Measurements from ENCODE around the gene DIDO1.

DIDO1 gene

GRCh38 chr20:62846166-62846890, 80.0 kb downstream of the DIDO1 start:
- Histone ChIP-seq H3K36me3 (replicated peaks; ENCODE audit: low read depth, low read length) (peaks cover 62% of the 10 kb centered on the region), H3K27me3 (ENCODE audit: low read depth, low read length) (no peaks in the 10 kb centered on the region), H3K27ac (ENCODE audit: low read length) (no peak overlapping the region), H3K4me1 (ENCODE audit: low read length) (peaks cover 9% of the 10 kb centered on the region), H3K9me3 (ENCODE audit: insufficient read depth, low read length) (no peaks in the 10 kb centered on the region), H3K4me3 (ENCODE audit: low read length) (no peak overlapping the region), H3K79me2 (ENCODE audit: low read length) (peaks cover 52% of the 10 kb centered on the region), H4K20me1 (ENCODE audit: insufficient read depth, low read length) (peaks cover 49% of the 10 kb centered on the region), H2AFZ (ENCODE audit: low read depth, low read length) (no peak overlapping the region), H3K4me2 (ENCODE audit: low read length) (no peak overlapping the region), H3K9ac (ENCODE audit: low read length) (no peak overlapping the region)
- TF ChIP-seq CTCF (IDR thresholded peaks at IDR 0.05; ENCODE audit: low read depth, low read length): no peak
- no peak for TF ChIP-seq EZH2phosphoT487 (IDR thresholded peaks at IDR 0.05; ENCODE audit: low read depth)

- Histone ChIP-seq H2AFZ (ENCODE audit: low read depth, low read length) (no peak overlapping the region), H3K27ac (ENCODE audit: low read length) (no peak overlapping the region), H3K9me3 (ENCODE audit: insufficient read depth, low read length) (no peaks in the 10 kb centered on the region), H3K4me1 (ENCODE audit: low read length) (peaks cover 6% of the 10 kb centered on the region), H3K4me2 (ENCODE audit: low read length) (no peak overlapping the region), H3K4me3 (ENCODE audit: low read length) (no peak overlapping the region), H3K27me3 (ENCODE audit: low read depth, low read length) (no peaks in the 10 kb centered on the region), H3K36me3 (replicated peaks; ENCODE audit: low read depth, low read length) (peaks cover 62% of the 10 kb centered on the region), H3K79me2 (ENCODE audit: low read length) (peaks cover 45% of the 10 kb centered on the region), H4K20me1 (ENCODE audit: insufficient read depth, low read length) (peaks cover 42% of the 10 kb centered on the region), H3K9ac (ENCODE audit: low read length) (no peak overlapping the region)
- no peak for TF ChIP-seq CTCF (IDR thresholded peaks at IDR 0.05; ENCODE audit: low read depth, low read length)
- no peak for TF ChIP-seq EZH2phosphoT487 (IDR thresholded peaks at IDR 0.05; ENCODE audit: low read depth)
These were observed 80.7 kb downstream of the DIDO1 start for GRCh38 chr20:62845416-62846160.

- Histone ChIP-seq H3K4me2 (ENCODE audit: low read length) (no peak overlapping the region), H3K79me2 (ENCODE audit: low read length) (peaks cover 31% of the 10 kb centered on the region), H3K27me3 (ENCODE audit: low read depth, low read length) (no peaks in the 10 kb centered on the region), H3K27ac (ENCODE audit: low read length) (no peak overlapping the region), H3K4me1 (ENCODE audit: low read length) (peaks cover 3% of the 10 kb centered on the region), H4K20me1 (ENCODE audit: insufficient read depth, low read length) (peaks cover 29% of the 10 kb centered on the region), H3K9ac (ENCODE audit: low read length) (no peak overlapping the region), H3K9me3 (ENCODE audit: insufficient read depth, low read length) (no peaks in the 10 kb centered on the region), H3K36me3 (replicated peaks; ENCODE audit: low read depth, low read length) (peaks cover 56% of the 10 kb centered on the region), H2AFZ (ENCODE audit: low read depth, low read length) (no peak overlapping the region), H3K4me3 (ENCODE audit: low read length) (no peak overlapping the region)
- TF ChIP-seq CTCF (IDR thresholded peaks at IDR 0.05; ENCODE audit: low read depth, low read length) (no peak), EZH2phosphoT487 (IDR thresholded peaks at IDR 0.05; ENCODE audit: low read depth) (no peak)
These were observed 82.1 kb downstream of the DIDO1 start for GRCh38 chr20:62844182-62844581.

- Histone ChIP-seq H3K27ac (ENCODE audit: low read length) (no peak overlapping the region), H3K36me3 (replicated peaks; ENCODE audit: low read depth, low read length) (peaks cover 54% of the 10 kb centered on the region), H3K4me1 (ENCODE audit: low read length) (peaks cover 7% of the 10 kb centered on the region), H3K9ac (ENCODE audit: low read length) (no peak overlapping the region), H4K20me1 (ENCODE audit: insufficient read depth, low read length) (peaks cover 25% of the 10 kb centered on the region), H3K4me2 (ENCODE audit: low read length) (no peak overlapping the region), H2AFZ (ENCODE audit: low read depth, low read length) (no peak overlapping the region), H3K27me3 (ENCODE audit: low read depth, low read length) (no peaks in the 10 kb centered on the region), H3K9me3 (ENCODE audit: insufficient read depth, low read length) (no peaks in the 10 kb centered on the region), H3K79me2 (ENCODE audit: low read length) (peaks cover 25% of the 10 kb centered on the region), H3K4me3 (ENCODE audit: low read length) (no peak overlapping the region)
- TF ChIP-seq EZH2phosphoT487 (IDR thresholded peaks at IDR 0.05; ENCODE audit: low read depth): no peak
- no peak for TF ChIP-seq CTCF (IDR thresholded peaks at IDR 0.05; ENCODE audit: low read depth, low read length)
These were observed 82.6 kb downstream of the DIDO1 start for GRCh38 chr20:62843656-62844055.
